Breast epithelium (tissue), 4 donors: ENCODE data around the gene XCR1. TPM values are rescaled to one million over a fixed set of nuclear protein-coding genes. Genes with fewer than 3 reads are reported as not detected.
"Not testable (repeated sequence)": the region's sequence is repeated elsewhere in the genome, so short reads cannot be mapped to it uniquely, and the experiment has no call there.

Source experiments
- DNase-seq, 2 donors: peaks; one replicate each; pipeline ENCODE4 v3.0.0-alpha.2; 2019; ENCODE audit warnings: low spot score in 2 of 2
- H3K27ac ChIP-seq, 2 donors: fragments of 200-600 bp; sonication (generic) in 1 of 2; one replicate each; pipeline ENCODE4 v1.5.1; 2016 to 2019; ENCODE audit warnings: mild to moderate bottlenecking in 1 of 2
- H3K27me3 ChIP-seq, 2 donors: fragments of 200-600 bp; sonication (generic) in 1 of 2; one replicate each; pipeline versions ENCODE4 v1.5.1 to v1.6.0; 2017 to 2019; ENCODE audit warnings: control low read depth in 1 of 2, mild to moderate bottlenecking in 1 of 2
- H3K36me3 ChIP-seq: fragments of 200-600 bp; one replicate; pipeline ENCODE4 v1.5.1; 2019
- H3K4me1 ChIP-seq, 2 donors: fragments of 200-600 bp; sonication (generic); one replicate each; pipeline ENCODE4 v1.5.1; 2016 to 2019; ENCODE audit warnings: control low read depth in 1 of 2
- H3K4me3 ChIP-seq, 3 donors: fragments of 200-600 bp; sonication (generic); 1 replicate in 2 of 3; 2 replicates in 1 of 3; pipeline ENCODE4 v1.5.1; 2016 to 2019; ENCODE audit warnings: mild to moderate bottlenecking in 3 of 3, moderate library complexity in 2 of 3
- H3K9me3 ChIP-seq, 2 donors: fragments of 200-600 bp; sonication (generic) in 1 of 2; one replicate each; pipeline ENCODE4 v1.5.1; 2016 to 2019; ENCODE audit warnings: control low read depth in 1 of 2
- CTCF ChIP-seq, 3 donors: fragments of 450-650 bp; IDR thresholded peaks; one replicate each; pipeline ENCODE4 v1.5.1; 2016 to 2017; ENCODE audit warnings: antibody characterized with exemption in 3 of 3, mild to moderate bottlenecking in 3 of 3, moderate library complexity in 3 of 3
- POLR2A ChIP-seq: fragments of 450-650 bp; IDR thresholded peaks from one replicate; pipeline ENCODE4 v1.6.1; 2016; ENCODE audit warnings: antibody characterized with exemption, mild to moderate bottlenecking, moderate library complexity
- POLR2AphosphoS5 ChIP-seq, 3 donors: sonication (generic); formaldehyde crosslinking; IDR thresholded peaks; one replicate each; pipeline ENCODE4 v1.6.1; 2017; ENCODE audit warnings: antibody characterized with exemption in 3 of 3
- intact Hi-C: fragments of 100-400 bp; cut with DNase I; formaldehyde crosslinking; loops from one replicate; pipeline ENCODE4 v1.15.1; 2023; ENCODE audit warnings: low total_unique reads
- total RNA-seq, 3 donors: library from RNA; depleted of rRNA; stranded (reverse); fragments of >200 nt; gene quantifications; one replicate each; pipeline ENCODE4 v1.1.0, GENCODE V29; 2016

XCR1 gene
- total RNA-seq, 3 donors from 2014 or later = under 0.01 TPM

- no peaks in the 10 kb centered on the region for H3K36me3 ChIP-seq
- H3K4me1 ChIP-seq = no peaks in the 10 kb centered on the region
- TF ChIP-seq POLR2A (no peak), POLR2AphosphoS5 (IDR thresholded peaks at IDR 0.05) (no peak)
Observed at GRCh38 chr3:46056686-46057085, 29.4 kb upstream of the XCR1 start.

GRCh38 chr3:46053761-46054515, 26.7 kb upstream of the XCR1 start:
- H3K27ac ChIP-seq, H3K36me3 ChIP-seq, H3K4me1 ChIP-seq, H3K4me3 ChIP-seq, H3K27me3 ChIP-seq, intact Hi-C loops, H3K9me3 ChIP-seq, DNase-seq: not testable (repeated sequence)

More at GRCh38 chr3:46056686-46057085, 29.4 kb upstream of the XCR1 start:
- H3K27me3 ChIP-seq = no peaks in the 10 kb centered on the region
- H3K9me3 ChIP-seq = no peaks in the 10 kb centered on the region
- DNase-seq = no peak
- no peak overlapping the region for H3K4me3 ChIP-seq
- intact Hi-C loops = loop anchor here (2.0 kb wide), 1 partner anchor 28 kb away; no protein-coding TSS in a partner anchor
- H3K27ac ChIP-seq = no peak overlapping the region

- H3K4me1 ChIP-seq, H3K36me3 ChIP-seq, intact Hi-C loops, H3K9me3 ChIP-seq, H3K27me3 ChIP-seq, DNase-seq, H3K4me3 ChIP-seq, H3K27ac ChIP-seq: not testable (repeated sequence)
Observed at GRCh38 chr3:46053265-46053664, 26.0 kb upstream of the XCR1 start.

GRCh38 chr3:46052531-46052930, 25.2 kb upstream of the XCR1 start:
- H3K27me3 ChIP-seq = no peaks in the 10 kb centered on the region
- no peaks in the 10 kb centered on the region for H3K4me1 ChIP-seq
- H3K4me3 ChIP-seq = no peak overlapping the region
- no peak for DNase-seq
- no peaks in the 10 kb centered on the region for H3K36me3 ChIP-seq
- no peak overlapping the region for H3K27ac ChIP-seq
- TF ChIP-seq CTCF (IDR thresholded peaks at IDR 0.05) (no peak), POLR2A (no peak), POLR2AphosphoS5 (IDR thresholded peaks at IDR 0.05) (no peak)
- intact Hi-C loops = no loop called here
- H3K9me3 ChIP-seq = no peaks in the 10 kb centered on the region

GRCh38 chr3:46049093-46049492, 21.8 kb upstream of the XCR1 start:
- DNase-seq = no peak
- Histone ChIP-seq H3K4me3 (no peak overlapping the region), H3K27ac (no peak overlapping the region), H3K4me1 (no peaks in the 10 kb centered on the region), H3K9me3 (no peaks in the 10 kb centered on the region), H3K27me3 (no peaks in the 10 kb centered on the region), H3K36me3 (no peaks in the 10 kb centered on the region)
- intact Hi-C loops = no loop called here
- TF ChIP-seq CTCF (IDR thresholded peaks at IDR 0.05) = no peak
- TF ChIP-seq POLR2AphosphoS5 (IDR thresholded peaks at IDR 0.05) = no peak
- no peak for TF ChIP-seq POLR2A

- H3K9me3 ChIP-seq, H3K36me3 ChIP-seq, DNase-seq, H3K27ac ChIP-seq, intact Hi-C loops, H3K4me3 ChIP-seq, H3K27me3 ChIP-seq, H3K4me1 ChIP-seq: not testable (repeated sequence)
Observed at GRCh38 chr3:46046231-46046630, 18.9 kb upstream of the XCR1 start.

- Histone ChIP-seq H3K9me3 (no peaks in the 10 kb centered on the region), H3K27me3 (no peaks in the 10 kb centered on the region), H3K36me3 (no peaks in the 10 kb centered on the region), H3K4me3 (no peak overlapping the region), H3K4me1 (no peaks in the 10 kb centered on the region), H3K27ac (no peak overlapping the region)
- DNase-seq = no peak
- intact Hi-C loops = no loop called here
- TF ChIP-seq POLR2A = no peak
- TF ChIP-seq POLR2AphosphoS5 (IDR thresholded peaks at IDR 0.05) = no peak
- TF ChIP-seq CTCF (IDR thresholded peaks at IDR 0.05) = no peak
Observed at GRCh38 chr3:46038916-46039315, 11.6 kb upstream of the XCR1 start.

GRCh38 chr3:46038071-46038470, 10.8 kb upstream of the XCR1 start:
- H3K27ac ChIP-seq, H3K36me3 ChIP-seq, H3K9me3 ChIP-seq, DNase-seq, H3K4me1 ChIP-seq, intact Hi-C loops, H3K4me3 ChIP-seq, H3K27me3 ChIP-seq: not testable (repeated sequence)
